IgD-negative memory B cell (primary cell): ENCODE data around the gene GPR137B. TPM values are rescaled to one million over a fixed set of nuclear protein-coding genes. Genes with fewer than 3 reads are reported as not detected.

Experiments
- H3K27ac Mint-ChIP-seq, 3 donors: one replicate each; pipeline ENCODE4 v1.8.0; 2020 to 2022; ENCODE audit warnings: mild to moderate bottlenecking in 3 of 3, mixed read lengths in 3 of 3, moderate library complexity in 1 of 3
- H3K27me3 Mint-ChIP-seq: one replicate; pipeline ENCODE4 v1.8.0; 2021; ENCODE audit warnings: mixed read lengths
- H3K36me3 Mint-ChIP-seq: one replicate; pipeline ENCODE4 v1.8.0; 2020; ENCODE audit warnings: mild to moderate bottlenecking, mixed read lengths
- H3K4me1 Mint-ChIP-seq, 3 donors: one replicate each; pipeline ENCODE4 v1.8.0; 2020 to 2022; ENCODE audit warnings: mixed read lengths in 3 of 3, mild to moderate bottlenecking in 1 of 3
- H3K4me3 Mint-ChIP-seq, 4 donors: one replicate each; pipeline ENCODE4 v1.8.0; 2020 to 2022; ENCODE audit warnings: mild to moderate bottlenecking in 4 of 4, mixed read lengths in 4 of 4, moderate library complexity in 3 of 4
- H3K9me3 Mint-ChIP-seq, 3 donors: one replicate each; pipeline ENCODE4 v1.8.0; 2020 to 2021; ENCODE audit warnings: mixed read lengths in 3 of 3, mild to moderate bottlenecking in 1 of 3
- polyA plus RNA-seq: library from polyadenylated mRNA; unstranded; fragments of 300-500 nt; fragmentation: Illumina TruSeq; gene quantifications from one replicate; pipeline ENCODE4 v1.2.3, GENCODE V29; 2021

The GPR137B gene
- polyA plus RNA-seq, 1 donor from 2014 or later = 1.9 TPM

GRCh38 chr1:236247286-236247685, 104.9 kb downstream of the GPR137B start:
- Mint-ChIP-seq H3K27me3 (no peaks in the 10 kb centered on the region), H3K36me3 (peaks cover 13% of the 10 kb centered on the region), H3K27ac (peak overlapping the region in 1 of 3 donors; percentile 63), H3K9me3 (no peaks in the 10 kb centered on the region), H3K4me3 (no peak overlapping the region), H3K4me1 (no peaks in the 10 kb centered on the region)

DNA sequence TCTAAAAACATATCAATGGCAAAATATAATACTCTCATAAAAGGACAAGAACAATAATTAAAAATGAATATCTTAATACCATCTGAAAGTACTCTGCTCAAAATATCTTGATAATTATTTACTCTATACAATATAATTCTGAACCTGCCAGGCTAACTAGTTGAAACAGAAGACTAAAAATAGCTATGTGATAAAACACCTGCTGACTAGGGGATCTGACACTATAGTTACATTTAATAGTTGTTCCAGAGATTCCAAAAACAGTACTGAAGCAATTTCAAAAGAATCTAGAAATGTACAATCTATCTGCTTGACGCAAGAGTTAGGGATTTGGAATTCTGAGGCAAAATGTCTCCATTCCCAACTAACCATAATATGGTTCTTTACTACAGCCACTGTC, 109.2 kb downstream of the GPR137B start:
- peaks cover 5% of the 10 kb centered on the region for H3K36me3 Mint-ChIP-seq
- H3K4me3 Mint-ChIP-seq = no peak overlapping the region

GRCh38 chr1:236253119-236253518, 110.8 kb downstream of the GPR137B start:
- Mint-ChIP-seq H3K4me1 (peaks cover 0 to 4% (median 3%) of the 10 kb centered on the region in 3 donors), H3K9me3 (peaks cover 2 to 6% (median 5%) of the 10 kb centered on the region in 3 donors), H3K36me3 (peaks cover 2% of the 10 kb centered on the region), H3K27me3 (no peaks in the 10 kb centered on the region), H3K4me3 (no peak overlapping the region), H3K27ac (no peak overlapping the region)

More for the DNA sequence above, 109.2 kb downstream of the GPR137B start:
- Mint-ChIP-seq H3K4me1 (peaks cover 0 to 4% (median 3%) of the 10 kb centered on the region in 3 donors), H3K9me3 (no peaks in the 10 kb centered on the region), H3K27me3 (no peaks in the 10 kb centered on the region), H3K27ac (no peak overlapping the region)

DNA sequence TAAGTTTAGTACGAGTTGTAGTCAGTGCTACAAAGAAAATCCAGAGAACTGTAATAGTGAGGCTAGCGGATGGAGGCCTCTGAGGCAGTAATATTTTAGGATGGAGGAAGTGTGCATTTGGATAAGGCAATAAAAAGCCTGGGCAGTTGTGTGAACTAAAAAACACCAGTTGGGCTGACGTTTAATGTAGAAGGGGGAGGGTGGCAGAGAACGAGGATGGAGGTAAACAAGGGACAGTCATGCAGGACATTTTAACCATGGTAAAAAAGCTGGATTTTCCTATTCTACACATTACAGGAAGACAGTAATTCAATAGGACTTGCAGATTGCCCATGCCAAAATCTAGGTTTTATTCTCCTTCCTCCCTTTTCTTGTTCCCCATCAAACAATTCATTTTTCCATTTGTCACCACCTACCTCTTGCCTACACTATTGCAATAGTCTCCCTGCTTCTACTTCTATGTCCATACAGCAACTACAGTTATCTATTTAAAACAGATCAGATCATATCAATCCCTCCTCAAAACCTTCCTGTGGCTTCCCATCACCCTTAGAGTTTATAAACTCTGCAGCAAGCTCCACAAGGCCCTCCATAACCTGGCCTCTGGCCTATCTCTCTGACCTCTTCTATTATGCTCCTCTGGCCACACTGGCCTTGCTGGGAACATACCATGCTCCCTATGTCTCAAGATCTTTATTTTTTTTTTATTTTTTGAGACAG, 111.7 kb downstream of the GPR137B start:
- Mint-ChIP-seq H3K9me3 (peaks cover 5 to 13% (median 7%) of the 10 kb centered on the region in 3 donors), H3K4me1 (peaks cover 0 to 4% (median 3%) of the 10 kb centered on the region in 3 donors), H3K4me3 (no peak overlapping the region), H3K27me3 (no peaks in the 10 kb centered on the region), H3K27ac (no peak overlapping the region), H3K36me3 (peaks cover 5% of the 10 kb centered on the region)

DNA sequence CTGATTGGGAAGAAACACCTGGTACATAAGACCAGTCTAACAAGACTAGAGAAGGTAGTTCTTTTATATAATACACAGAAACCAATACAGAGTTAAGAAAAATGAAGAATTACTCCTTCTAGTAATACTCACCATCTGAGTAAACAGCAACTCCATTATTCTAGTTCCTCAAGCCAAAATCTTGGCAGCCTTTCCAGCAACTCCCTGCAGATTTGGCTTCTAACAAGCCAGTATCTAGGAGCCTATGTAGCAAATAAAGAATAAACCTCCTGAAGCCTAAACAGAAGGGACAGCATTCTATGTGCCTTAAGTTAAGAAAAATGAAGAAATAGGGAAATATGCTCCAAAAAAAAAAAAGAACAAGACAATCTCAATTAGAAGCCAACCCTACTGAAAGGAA, 114.9 kb downstream of the GPR137B start:
- H3K27ac Mint-ChIP-seq = no peak overlapping the region
- H3K36me3 Mint-ChIP-seq = peaks cover 22% of the 10 kb centered on the region
- H3K27me3 Mint-ChIP-seq = no peaks in the 10 kb centered on the region
- H3K9me3 Mint-ChIP-seq = peaks cover 14 to 27% (median 23%) of the 10 kb centered on the region in 3 donors
- peaks cover 0 to 9% (median 6%) of the 10 kb centered on the region in 3 donors for H3K4me1 Mint-ChIP-seq
- no peak overlapping the region for H3K4me3 Mint-ChIP-seq

DNA sequence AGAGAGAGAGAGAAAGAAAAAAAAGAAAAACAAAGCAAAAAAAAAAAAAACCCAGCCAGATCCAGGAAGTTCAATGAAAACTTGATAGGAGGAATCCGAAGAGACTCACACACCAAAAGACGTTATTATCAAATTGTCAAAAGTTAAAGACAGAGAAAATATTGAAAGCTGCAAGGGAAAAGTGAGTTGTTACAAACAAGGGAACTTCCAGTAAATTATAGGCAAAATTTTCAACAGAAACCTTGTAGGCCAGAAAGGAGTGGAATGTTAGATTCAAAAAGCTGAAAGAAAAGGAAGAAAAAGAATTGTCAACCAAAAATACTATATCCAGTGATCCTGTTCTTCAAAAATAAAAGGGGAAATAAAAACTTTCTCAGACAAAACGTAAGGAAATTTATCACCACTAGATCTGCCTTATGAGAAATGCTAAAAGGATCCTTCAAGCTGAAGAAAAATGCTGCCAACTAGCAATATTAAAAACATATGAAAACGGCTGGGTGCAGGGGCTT, 115.8 kb downstream of the GPR137B start:
- H3K27ac Mint-ChIP-seq = no peak overlapping the region
- H3K4me1 Mint-ChIP-seq = peaks cover 0 to 9% (median 6%) of the 10 kb centered on the region in 3 donors
- peaks cover 14 to 29% (median 23%) of the 10 kb centered on the region in 3 donors for H3K9me3 Mint-ChIP-seq
- no peaks in the 10 kb centered on the region for H3K27me3 Mint-ChIP-seq
- H3K4me3 Mint-ChIP-seq = no peak overlapping the region
- peaks cover 24% of the 10 kb centered on the region for H3K36me3 Mint-ChIP-seq

Other genes with a start within 250 kb of the GPR137B start
- gene NID1, start 77.4 kb upstream of the GPR137B start, polyA plus RNA-seq = not detected
- 2.8 TPM for gene ERO1B, start 139.4 kb downstream of the GPR137B start, polyA plus RNA-seq